ENCODE results near the gene MRPL34. TPM values are rescaled to one million over a fixed set of nuclear protein-coding genes. Genes with fewer than 3 reads are reported as not detected.
A peak's percentile ranks its signal among the peaks of the same experiment; 100 is the strongest.

MRPL34 gene
- total RNA-seq, 1 experiment from 2014 or later = 191 TPM

DNA sequence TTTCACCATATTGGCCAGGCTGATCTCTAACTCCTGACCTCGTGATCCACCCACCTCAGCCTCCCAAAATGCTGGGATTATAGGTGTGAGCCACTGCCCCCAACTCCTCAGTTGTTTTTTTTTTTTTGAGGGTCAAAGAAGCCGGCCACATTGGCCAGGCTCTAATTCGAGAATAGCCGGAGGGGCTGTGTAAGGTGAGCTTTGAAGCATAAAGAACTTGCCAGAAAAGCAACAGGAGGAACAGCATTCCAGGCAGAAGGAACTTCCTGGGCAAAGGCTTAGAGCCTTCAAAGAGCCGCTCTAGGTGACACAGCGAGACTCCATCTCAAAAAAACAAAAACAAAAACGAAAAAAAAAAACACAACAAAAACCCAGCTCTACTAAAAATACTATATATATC lies 39.6 kb upstream of the MRPL34 start:
- CTCF ChIA-PET = no interaction called here
- H3K27me3 ChIP-seq (ENCODE audit: low read length) = no peaks in the 10 kb centered on the region
- no peak overlapping the region for H3K9ac ChIP-seq (ENCODE audit: low read length)
- POLR2A ChIA-PET (ENCODE audit: unreplicated experiment) = interaction anchor here (0.6 kb wide), 1 partner anchor 99 kb away, joined by 10 read pairs; no protein-coding TSS in a partner anchor
- no peak overlapping the region for H3K4me2 ChIP-seq (ENCODE audit: low read length)
- peaks cover 17% of the 10 kb centered on the region for H3K79me2 ChIP-seq (ENCODE audit: low read length)
- no peak for ATAC-seq
- no peak for TF ChIP-seq EZH2phosphoT487 (IDR thresholded peaks at IDR 0.05; ENCODE audit: borderline replicate concordance, low read length)
- TF ChIP-seq EZH2 (IDR thresholded peaks at IDR 0.05; ENCODE audit: low read length, unreplicated experiment) = no peak
- TF ChIP-seq, protein P1, sequence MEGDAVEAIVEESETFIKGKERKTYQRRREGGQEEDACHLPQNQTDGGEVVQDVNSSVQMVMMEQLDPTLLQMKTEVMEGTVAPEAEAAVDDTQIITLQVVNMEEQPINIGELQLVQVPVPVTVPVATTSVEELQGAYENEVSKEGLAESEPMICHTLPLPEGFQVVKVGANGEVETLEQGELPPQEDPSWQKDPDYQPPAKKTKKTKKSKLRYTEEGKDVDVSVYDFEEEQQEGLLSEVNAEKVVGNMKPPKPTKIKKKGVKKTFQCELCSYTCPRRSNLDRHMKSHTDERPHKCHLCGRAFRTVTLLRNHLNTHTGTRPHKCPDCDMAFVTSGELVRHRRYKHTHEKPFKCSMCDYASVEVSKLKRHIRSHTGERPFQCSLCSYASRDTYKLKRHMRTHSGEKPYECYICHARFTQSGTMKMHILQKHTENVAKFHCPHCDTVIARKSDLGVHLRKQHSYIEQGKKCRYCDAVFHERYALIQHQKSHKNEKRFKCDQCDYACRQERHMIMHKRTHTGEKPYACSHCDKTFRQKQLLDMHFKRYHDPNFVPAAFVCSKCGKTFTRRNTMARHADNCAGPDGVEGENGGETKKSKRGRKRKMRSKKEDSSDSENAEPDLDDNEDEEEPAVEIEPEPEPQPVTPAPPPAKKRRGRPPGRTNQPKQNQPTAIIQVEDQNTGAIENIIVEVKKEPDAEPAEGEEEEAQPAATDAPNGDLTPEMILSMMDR (conservative IDR thresholded peaks at IDR 0.05; ENCODE audit: low read depth, low read length) = no peak
- H3K27ac ChIP-seq (ENCODE audit: low read length) = no peak overlapping the region
- DNase-seq = no peak
- no TSS peak for BruUV-seq (replicated peaks)
- H3K9me3 ChIP-seq (ENCODE audit: low read length) = no peaks in the 10 kb centered on the region
- peaks cover 6% of the 10 kb centered on the region for H3K36me3 ChIP-seq (ENCODE audit: low read depth, low read length)
- peaks cover 7% of the 10 kb centered on the region for H3K4me1 ChIP-seq (ENCODE audit: insufficient read depth, low read length)
- H2AFZ ChIP-seq (ENCODE audit: low read length) = no peak overlapping the region
- no peaks in the 10 kb centered on the region for H3F3A ChIP-seq (ENCODE audit: low read length, unreplicated experiment)
- no peak overlapping the region for H3K4me3 ChIP-seq (ENCODE audit: low read length)
- H3K9me2 ChIP-seq (replicated peaks; ENCODE audit: low read length) = no peaks in the 10 kb centered on the region
- H4K20me1 ChIP-seq (ENCODE audit: low read length) = no peaks in the 10 kb centered on the region
- intact Hi-C loops (cut with micrococcal nuclease) = loop anchor here (2.0 kb wide), 1 partner anchor 43 kb away; the partner anchor contains the start of gene DDA1

DNA sequence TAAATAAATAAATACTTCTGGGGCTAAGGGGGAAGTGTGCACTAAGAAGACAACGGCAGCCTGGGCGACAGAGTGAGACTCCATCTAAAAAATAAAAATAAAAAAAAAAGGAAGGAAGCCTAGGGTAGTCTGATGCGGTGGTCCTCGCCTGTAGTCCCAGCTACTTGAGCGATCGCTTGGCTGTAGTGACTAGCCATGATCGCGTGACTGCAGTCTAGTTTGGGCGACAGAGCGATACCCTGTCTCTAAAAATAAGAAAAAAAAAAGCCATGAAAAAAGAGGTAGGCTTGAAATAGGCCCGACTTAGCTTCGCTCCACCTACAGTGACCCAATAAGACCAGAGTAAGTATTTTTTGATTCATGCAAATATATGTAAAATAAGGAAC lies 39.1 kb upstream of the MRPL34 start:
- no peak for ATAC-seq

DNA sequence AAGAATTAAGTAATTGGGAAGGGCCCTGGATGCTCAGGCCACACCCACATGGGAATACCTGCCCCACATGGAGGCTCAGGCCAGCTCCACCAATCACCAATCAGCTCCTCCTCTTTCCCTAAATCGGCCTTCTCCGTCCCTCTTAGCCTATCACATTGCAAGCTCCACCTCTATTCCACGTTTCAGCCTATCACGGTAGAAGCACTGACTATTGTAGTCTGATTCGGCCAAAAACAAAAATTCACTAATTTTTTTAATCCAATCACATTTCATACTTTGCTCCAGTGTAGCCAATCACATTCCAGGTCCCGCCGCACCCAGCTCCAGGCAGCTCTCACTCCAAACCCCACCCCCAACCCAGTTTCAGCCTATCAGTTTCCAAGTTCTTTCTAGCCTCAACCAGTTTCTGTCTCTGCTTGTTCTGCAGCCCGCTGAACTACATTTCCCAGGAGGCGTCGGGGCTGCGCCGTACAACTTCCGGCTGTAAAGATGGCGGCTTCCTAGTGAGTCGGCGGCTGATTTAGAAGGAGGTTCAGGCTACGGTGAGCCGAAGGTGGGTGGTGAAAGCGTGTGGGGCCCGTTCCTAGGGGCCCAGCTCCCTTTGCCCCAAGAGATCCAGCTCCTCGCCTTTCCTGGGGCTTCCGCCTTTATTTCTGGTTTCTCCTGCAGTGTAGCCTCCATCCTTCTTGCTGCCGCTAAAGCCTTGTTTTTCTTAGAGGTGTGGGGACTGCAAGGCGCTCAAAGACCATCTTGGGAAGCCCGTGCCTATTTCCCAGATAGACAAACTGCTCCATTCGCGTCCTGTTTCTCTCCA lies 38.5 kb upstream of the MRPL34 start, which contains the start of gene BABAM1:
TSS of gene BABAM1 (plus strand) at position 469 of the 814 bp plus-strand sequence. CDS start 1,364 bp downstream, outside the sequence.
- peaks cover 9% of the 10 kb centered on the region for H3K36me3 ChIP-seq (ENCODE audit: low read depth, low read length)
- peaks cover 7% of the 10 kb centered on the region for H3K4me1 ChIP-seq (ENCODE audit: insufficient read depth, low read length)
- peak within 1 kb of the TSS; percentile 85 for H3K9ac ChIP-seq (ENCODE audit: low read length)
- no peaks in the 10 kb centered on the region for H3K9me2 ChIP-seq (replicated peaks; ENCODE audit: low read length)
- H3K79me2 ChIP-seq (ENCODE audit: low read length) = peaks cover 17% of the 10 kb centered on the region
- H3K9me3 ChIP-seq (ENCODE audit: low read length) = no peaks in the 10 kb centered on the region
- intact Hi-C loops (cut with micrococcal nuclease) = loop anchor here (2.0 kb wide), 1 partner anchor 42 kb away; the partner anchor contains the start of gene DDA1
- no peaks in the 10 kb centered on the region for H3K27me3 ChIP-seq (ENCODE audit: low read length)
- no peaks in the 10 kb centered on the region for H4K20me1 ChIP-seq (ENCODE audit: low read length)
- peak within 1 kb of the TSS; percentile 42 for H3K27ac ChIP-seq (ENCODE audit: low read length)
- H3K4me2 ChIP-seq (ENCODE audit: low read length) = peak within 1 kb of the TSS; percentile 99
- TF ChIP-seq EZH2phosphoT487 (IDR thresholded peaks at IDR 0.05; ENCODE audit: borderline replicate concordance, low read length) = no peak
- no peak for TF ChIP-seq EZH2 (IDR thresholded peaks at IDR 0.05; ENCODE audit: low read length, unreplicated experiment)
- TF ChIP-seq, protein P1 (conservative IDR thresholded peaks at IDR 0.05; ENCODE audit: low read depth, low read length) = no peak
- H2AFZ ChIP-seq (ENCODE audit: low read length) = peak within 1 kb of the TSS; percentile 81
- POLR2A ChIA-PET (ENCODE audit: unreplicated experiment) = interaction anchor here (0.5 to 1.2 kb wide), 6 partner anchors 11 to 153 kb away, joined by 3 to 9 read pairs (median 4); partner anchors contain the start of genes MVB12A and USE1
- no TSS peak for BruUV-seq (replicated peaks)
- CTCF ChIA-PET = interaction anchor here (0.8 to 1.1 kb wide), 3 partner anchors 15 to 65 kb away, joined by 3 to 6 read pairs (median 3); partner anchors contain the start of genes ANKLE1 and MRPL34
- peak within 1 kb of the TSS; percentile 97 for H3K4me3 ChIP-seq (ENCODE audit: low read length)
- no peaks in the 10 kb centered on the region for H3F3A ChIP-seq (ENCODE audit: low read length, unreplicated experiment)
- DNase-seq (peak; percentile 99), ATAC-seq (peak; percentile 97)

More for the DNA sequence above, 39.1 kb upstream of the MRPL34 start:
- Histone ChIP-seq H3F3A (ENCODE audit: low read length, unreplicated experiment) (no peaks in the 10 kb centered on the region), H3K9ac (ENCODE audit: low read length) (no peak overlapping the region), H3K79me2 (ENCODE audit: low read length) (peaks cover 17% of the 10 kb centered on the region), H3K36me3 (ENCODE audit: low read depth, low read length) (peaks cover 9% of the 10 kb centered on the region), H3K27ac (ENCODE audit: low read length) (no peak overlapping the region), H3K9me2 (replicated peaks; ENCODE audit: low read length) (no peaks in the 10 kb centered on the region), H4K20me1 (ENCODE audit: low read length) (no peaks in the 10 kb centered on the region), H2AFZ (ENCODE audit: low read length) (peak overlapping the region; percentile 44), H3K4me3 (ENCODE audit: low read length) (no peak overlapping the region), H3K4me2 (ENCODE audit: low read length) (no peak overlapping the region), H3K9me3 (ENCODE audit: low read length) (no peaks in the 10 kb centered on the region), H3K27me3 (ENCODE audit: low read length) (no peaks in the 10 kb centered on the region), H3K4me1 (ENCODE audit: insufficient read depth, low read length) (peaks cover 7% of the 10 kb centered on the region)
- BruUV-seq (replicated peaks) = no TSS peak
- intact Hi-C loops (cut with micrococcal nuclease) = loop anchor here (2.0 kb wide), 1 partner anchor 42 kb away; the partner anchor contains the start of gene DDA1
- ChIA-PET POLR2A (ENCODE audit: unreplicated experiment) (interaction anchor here (0.5 to 1.2 kb wide), 7 partner anchors 12 to 153 kb away, joined by 3 to 10 read pairs (median 5); partner anchors contain the start of genes MVB12A and USE1), CTCF (interaction anchor here (0.8 to 1.1 kb wide), 3 partner anchors 16 to 64 kb away, joined by 3 to 6 read pairs (median 3); partner anchors contain the start of genes ANKLE1 and MRPL34)
- TF ChIP-seq EZH2phosphoT487 (IDR thresholded peaks at IDR 0.05; ENCODE audit: borderline replicate concordance, low read length) = no peak
- no peak for DNase-seq
